ENCODE data around the gene SDR9C7.
"Not testable (repeated sequence)": the region's sequence is repeated elsewhere in the genome, so short reads cannot be mapped to it uniquely, and the experiment has no call there.

The SDR9C7 gene

DNA sequence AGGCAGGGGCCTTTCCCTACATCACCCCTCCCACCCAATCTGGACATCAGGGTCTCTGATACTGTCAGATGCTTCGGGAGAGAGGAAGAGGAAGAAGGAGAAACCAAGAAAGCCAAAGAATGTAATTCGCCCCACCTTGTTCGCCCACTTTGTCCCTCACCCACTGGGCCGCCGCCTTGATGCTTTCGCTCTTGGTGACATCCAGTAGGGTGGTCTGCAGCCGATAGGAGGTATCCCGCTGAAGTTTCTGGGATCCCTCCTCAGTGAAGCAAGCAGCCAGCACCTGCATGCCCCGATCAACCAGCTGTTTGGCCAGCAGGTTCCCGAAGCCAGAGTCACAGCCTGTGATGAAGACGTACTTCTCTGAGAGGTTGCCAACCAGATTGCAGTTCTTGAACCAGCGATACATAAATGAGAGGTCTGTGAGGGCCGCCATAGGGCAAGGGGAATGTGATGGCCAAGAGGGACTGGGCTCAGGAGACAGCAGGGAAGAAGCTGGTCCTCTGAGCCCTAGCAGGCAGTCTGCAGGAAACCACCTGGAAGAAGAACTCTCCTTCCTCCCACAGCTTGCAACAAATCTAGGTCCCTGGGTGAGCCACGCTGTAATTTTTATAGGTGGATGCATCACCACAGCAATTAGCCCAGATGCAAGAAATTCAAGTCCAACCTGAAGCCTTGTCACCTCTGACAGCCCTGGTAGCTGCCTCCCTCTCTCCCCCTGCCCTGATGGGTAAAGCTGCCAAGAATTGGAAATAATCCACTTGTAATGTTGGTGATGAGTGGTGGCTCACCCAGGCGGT is at the start of gene SDR9C7:
TSS of gene SDR9C7 (minus strand) at position 583 of the 800 bp plus-strand sequence. CDS start at position 436, 147 bp downstream.
- DNase-seq (ENCODE audit: low read depth), result no peak

DNA sequence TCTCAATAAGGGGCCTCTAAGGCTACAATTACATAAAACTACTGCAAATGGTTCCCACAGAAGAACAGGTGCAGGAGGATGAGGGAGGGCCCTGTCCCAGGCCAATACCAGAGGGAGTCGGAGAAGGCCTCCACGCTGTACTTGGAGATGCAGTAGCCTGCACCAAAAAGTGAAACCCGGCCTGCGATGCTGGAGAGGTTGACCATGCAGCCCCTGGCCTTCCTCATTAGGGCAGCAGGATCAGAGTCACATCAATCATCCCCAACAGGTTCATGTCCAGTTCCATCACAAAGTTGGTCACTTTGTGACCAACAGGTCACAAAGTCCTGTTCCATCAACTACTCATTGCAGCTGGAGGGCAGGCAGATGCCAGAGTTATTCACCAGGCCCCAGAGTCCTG is 49.2 kb upstream of the SDR9C7 start:
- DNase-seq (ENCODE audit: low read depth), result no peak

DNA sequence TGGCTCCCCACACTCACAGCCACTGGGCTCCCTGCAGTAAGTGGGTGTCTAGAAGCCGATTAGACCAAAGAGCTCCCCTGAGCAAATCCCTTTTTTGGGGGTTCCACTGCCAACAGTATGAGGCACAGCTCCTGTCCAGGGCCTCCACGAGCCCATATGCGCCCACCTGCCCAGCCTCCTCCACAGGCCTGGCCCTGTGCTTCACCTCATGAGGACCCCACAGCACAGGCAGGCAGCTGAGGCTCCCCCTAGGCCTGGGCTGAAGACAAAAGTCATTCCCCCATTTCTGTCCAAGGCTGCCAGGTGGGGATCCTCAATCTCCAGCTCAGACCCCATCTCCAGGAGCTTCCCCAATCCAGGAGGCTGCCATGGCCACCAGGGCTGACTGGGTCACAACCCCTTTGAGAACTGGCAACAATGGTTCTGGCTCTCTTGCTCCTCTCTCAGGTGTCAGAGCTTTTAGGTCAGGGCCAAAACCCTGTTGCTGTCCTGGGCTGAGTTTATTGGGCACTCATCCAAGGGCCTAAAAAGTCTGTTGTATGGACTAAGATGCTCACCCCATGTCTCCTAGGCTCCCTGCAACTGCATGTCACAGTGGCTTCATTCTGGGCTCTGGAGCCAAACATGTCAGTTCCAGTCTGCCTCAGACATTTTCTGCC is 48.5 kb upstream of the SDR9C7 start:
- DNase-seq (ENCODE audit: low read depth), result not testable (repeated sequence)

DNA sequence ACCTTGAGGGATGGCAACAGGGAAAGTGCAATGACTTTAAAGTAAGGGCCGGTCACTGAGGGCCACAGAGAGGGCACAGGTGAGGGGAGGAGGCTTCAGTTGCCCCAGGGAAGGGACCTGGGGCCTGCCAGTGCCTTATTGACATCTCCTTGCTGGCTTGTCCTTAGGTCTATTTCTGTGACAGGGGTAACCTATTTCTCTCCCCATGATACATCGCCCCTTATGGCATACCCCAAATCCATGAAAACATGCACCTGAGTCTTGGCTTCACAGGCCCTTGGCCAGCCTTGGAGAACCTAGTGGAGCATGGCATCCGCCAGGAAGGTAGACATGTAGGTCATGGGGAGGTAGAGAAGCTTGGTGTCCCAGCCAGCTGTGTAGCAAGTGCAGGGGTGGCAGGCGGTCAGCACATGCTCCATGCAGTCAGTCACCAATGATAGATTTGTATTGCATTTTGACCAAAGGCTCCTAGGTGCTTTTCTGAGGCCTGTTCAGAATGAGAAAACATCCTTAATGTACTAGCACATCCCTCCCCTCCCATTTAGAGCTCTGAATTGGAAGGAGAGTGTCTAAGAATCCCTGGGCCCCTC is 46.8 kb upstream of the SDR9C7 start:
- no peak for DNase-seq (ENCODE audit: low read depth)

DNA sequence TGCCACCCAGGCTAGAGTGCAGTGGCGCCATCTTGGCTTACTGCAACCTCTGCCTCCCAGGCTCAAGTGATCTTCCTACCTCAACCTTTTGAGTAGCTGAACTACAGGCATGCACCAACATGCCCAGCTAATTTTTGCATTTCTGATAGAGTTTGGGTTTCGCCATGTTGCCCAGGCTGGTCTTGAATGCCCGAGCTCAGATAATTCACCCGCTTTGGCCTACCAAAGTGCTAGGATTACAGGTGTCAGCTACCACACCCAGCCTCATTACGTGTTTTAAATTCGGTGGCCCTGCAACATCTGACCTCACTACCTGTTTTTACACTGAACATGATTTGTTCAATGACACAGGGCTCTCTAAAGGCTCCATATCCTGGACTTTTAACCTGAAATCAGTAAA is 46.1 kb upstream of the SDR9C7 start:
- no peak for DNase-seq (ENCODE audit: low read depth)

DNA sequence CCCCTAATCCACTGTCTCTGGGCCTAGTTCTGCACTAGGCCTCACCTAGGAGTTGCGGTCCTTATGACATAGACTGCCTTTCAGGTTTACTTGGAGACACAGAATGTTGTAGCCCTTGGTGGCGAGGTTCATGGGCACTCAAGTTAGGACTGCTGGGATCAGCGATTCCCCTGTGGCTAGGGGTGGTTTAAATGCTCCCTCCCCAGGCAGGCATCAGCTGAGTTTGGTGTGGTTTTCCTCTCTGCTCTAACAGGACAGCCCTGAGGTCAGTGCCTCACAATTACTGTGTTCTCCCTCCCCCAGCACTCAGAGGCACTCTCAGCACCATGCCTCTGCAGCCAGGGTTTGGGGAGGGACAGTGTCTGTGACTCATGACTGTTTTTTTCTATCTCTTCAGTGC is 45.4 kb upstream of the SDR9C7 start:
- no peak for DNase-seq (ENCODE audit: low read depth)

DNA sequence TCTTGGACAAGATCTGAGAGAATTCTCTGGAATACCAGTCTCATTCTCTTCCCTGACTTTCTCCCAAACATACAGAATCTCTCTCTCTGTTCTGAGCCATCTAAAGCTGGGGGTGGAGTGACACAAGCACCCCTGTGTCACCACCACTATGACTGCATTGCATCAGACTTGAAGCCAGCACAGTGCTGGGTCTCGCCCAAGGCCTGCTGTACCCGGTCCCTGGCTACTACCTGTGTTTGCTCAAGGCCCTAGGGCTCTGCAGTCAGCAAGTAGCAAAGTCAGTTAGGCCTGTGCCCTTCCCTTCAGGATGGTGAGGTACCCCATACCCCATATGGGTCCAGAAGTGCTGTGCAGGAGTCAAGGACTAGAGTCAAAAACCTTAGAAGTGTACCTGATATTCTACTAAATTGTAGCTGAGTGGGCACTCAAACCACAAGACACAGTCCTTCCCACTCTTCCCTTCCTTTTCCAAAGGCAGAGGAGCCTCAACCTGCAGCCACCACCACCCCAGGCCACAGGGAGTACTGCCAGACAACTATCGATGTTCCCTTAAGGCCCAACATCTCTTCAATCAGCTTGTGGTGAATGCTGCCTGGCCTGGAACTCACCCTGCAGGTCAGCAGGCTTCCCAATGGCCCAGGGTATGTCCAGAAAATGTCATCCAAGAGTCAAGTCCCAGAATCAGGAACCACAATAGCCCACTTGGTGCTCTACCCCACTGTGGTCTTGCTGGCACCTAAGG is 44.4 kb upstream of the SDR9C7 start:
- DNase-seq (ENCODE audit: low read depth), result no peak

DNA sequence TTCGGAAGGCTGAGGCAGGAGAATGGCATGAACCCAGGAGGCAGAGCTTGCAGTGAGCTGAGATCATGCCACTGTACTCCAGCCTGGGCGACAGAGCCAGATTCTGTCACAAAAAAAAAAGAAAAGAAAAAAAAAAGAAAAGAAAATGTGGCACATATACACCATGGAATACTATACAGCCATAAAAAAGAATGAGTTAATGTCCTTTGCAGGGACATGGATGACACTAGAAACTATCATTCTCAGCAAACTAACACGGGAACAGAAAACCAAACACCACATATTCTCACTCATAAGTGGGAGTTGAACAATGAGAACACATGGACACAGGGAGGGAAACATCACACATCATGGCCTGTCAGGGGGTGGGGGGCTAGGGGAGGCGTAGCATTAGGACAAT is 43.2 kb upstream of the SDR9C7 start:
- DNase-seq (ENCODE audit: low read depth), result not testable (repeated sequence)

DNA sequence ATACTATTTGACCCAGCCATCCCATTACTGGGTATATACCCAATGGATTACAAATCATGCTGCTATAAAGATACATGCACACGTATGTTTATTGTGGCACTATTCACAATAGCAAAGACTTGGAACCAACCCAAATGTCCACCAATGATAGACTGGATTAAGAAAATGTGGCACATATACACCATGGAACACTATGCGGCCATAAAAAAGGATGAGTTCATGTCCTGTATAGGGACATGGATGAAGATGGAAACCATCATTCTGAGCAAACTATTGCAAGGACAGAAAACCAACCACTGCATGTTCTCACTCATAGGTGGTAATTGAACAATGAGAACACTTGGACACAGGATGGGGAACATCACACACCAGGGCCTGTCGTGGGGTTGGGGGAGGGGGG is 40.0 kb upstream of the SDR9C7 start:
- not testable (repeated sequence) for DNase-seq (ENCODE audit: low read depth)

DNA sequence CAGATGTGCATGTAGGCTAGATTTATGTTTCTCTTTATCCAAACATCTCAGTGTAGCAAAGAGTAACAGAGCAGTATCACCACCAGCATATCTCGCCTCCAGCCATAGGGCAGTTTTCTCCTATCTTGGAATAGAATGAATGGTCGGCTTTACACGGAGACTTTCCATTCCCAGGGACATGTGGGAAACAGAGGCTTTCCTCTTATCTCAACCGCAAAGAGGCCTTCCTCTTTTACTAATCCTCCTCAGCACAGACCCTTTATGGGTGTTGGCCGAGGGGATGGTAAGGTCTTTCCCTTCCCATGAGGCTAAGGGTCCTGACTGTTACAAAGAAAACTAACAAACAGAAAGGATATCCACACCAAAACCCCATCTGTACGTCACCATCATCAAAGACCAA is 34.7 kb upstream of the SDR9C7 start:
- not testable (repeated sequence) for DNase-seq (ENCODE audit: low read depth)

DNA sequence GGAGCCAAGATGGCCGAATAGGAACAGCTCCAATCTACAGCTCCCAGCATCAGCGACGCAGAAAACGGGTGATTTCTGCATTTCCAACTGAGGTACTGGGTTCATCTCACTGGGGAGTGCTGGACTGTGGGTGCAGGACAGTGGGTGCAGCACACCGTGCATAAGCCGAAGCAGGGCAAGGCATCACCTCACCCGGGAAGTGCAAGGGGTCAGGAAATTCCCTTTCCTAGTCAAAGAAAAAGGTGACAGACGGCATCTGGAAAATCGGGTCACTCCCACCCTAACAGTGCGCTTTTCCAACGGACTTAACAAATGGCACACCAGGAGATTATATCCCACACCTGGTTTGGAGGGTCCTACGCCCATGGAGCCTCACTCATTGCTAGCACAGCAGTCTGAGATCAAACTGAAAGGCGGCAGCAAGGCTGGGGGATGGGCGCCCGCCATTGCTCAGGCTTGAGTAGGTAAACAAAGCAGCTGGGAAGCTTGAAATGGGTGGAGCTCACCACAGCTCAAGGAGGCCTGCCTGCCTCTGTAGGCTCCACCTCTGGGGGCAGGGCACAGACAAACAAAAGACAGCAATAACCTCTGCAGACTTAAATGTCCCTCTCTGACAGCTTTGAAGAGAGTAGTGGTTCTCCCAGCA is 31.9 kb upstream of the SDR9C7 start:
- not testable (repeated sequence) for DNase-seq (ENCODE audit: low read depth)

DNA sequence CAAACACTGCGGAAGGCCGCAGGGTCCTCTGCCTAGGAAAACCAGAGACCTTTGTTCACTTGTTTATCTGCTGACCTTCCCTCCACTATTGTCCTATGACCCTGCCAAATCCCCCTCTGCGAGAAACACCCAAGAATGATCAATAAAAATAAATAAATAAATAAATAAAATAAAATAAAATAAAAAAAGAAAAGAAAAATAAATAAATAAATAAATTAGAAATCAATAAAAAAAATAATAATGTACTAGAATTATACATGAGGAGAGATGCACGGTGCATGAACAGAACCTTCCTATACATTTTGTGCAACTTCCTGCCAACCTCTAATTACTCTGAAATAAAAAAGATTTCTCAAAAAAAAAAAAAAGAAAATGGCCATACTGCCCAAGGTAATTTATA is 30.9 kb upstream of the SDR9C7 start:
- DNase-seq (ENCODE audit: low read depth), result not testable (repeated sequence)

DNA sequence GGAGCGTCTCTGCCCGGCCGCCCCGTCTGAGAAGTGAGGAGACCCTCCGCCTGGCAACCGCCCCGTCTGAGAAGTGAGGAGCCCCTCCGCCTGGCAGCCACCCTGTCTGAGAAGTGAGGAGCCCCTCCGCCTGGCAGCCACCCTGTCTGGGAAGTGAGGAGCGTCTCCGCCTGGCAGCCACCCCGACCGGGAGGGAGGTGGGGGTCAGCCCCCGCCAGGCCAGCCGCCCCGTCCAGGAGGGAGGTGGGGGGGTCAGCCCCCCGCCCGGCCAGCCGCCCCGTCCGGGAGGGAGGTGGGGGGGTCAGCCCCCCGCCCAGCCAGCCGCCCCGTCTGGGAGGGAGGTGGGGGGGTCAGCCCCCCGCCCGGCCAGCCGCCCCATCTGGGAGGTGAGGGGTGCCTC is 29.3 kb upstream of the SDR9C7 start:
- not testable (repeated sequence) for DNase-seq (ENCODE audit: low read depth)

DNA sequence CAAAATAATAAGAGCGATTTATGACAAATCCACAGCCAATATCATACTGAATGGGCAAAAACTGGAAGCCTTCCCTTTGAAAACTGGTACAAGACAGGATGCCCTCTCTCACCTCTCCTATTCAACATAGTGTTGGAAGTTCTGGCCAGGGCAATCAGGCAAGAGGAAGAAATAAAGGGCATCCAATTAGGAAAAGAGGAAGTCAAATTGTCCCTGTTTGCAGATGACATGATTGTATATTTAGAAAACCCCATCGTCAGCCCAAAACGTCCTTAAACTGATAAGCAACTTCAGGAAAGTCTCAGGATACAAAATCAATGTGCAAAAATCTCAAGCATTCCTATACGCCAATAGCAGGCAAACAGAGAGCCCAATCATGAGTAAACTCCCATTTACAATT is 28.0 kb upstream of the SDR9C7 start:
- DNase-seq (ENCODE audit: low read depth), result not testable (repeated sequence)

DNA sequence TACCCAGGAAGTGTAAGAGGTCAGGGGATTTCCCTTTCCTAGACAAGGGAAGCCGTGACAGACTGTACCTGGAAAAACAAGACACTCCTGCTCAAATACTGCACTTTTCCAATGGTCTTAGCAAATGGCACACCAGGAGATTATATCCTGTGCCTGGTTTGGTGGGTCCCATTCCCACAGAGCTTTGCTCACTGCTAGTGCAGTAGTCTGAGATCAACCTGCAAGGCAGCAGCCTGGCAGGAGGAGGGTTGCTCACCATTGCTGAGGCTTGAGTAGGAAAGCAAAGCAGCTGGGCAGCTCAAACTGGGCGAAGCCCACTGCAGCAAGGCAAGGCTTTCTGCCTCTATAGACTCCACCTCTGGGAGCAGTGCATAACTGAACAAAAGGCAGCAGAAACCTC is 24.2 kb upstream of the SDR9C7 start:
- no peak for DNase-seq (ENCODE audit: low read depth)

DNA sequence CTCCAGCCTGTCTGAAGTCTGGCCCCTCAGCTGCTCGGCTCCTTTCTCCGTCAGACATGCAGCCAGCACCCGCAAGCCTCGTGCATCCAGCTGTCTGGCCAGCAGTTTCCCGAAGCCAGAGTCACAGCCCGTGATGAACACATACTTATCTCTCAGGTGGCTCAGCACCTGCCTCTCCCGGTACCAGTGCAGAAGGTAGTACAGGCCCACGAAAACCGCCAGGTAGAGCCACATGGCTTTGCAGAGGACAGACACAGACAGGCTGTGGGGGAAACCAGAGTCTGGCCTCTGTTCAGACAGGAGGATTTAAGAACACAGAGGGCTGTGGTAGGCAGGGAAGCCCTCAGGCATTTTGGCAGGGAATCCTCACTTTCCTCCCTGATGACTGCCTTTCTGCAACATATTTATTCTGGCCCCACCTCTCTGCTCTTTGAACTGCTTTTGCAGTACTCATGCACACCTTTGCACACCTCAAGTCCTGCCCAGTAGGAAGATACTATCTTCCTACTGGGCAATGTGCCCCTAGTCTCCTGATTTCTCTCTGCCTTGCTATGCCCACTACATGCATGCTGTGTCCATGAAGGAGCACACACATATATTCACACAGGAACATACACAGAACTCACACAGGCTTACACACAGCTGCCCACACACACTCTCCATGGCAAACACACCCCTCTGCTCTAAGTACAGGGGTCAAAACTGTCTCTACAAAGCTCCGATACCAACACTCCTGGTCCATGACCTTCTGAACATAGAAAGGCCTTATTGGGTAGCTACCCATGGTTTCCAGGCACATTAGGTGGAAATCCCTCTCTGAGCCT is 23.2 kb upstream of the SDR9C7 start, which contains the start of gene RDH16:
TSS of gene RDH16 (minus strand) at position 380 of the 824 bp plus-strand sequence. CDS start at position 234, 146 bp downstream.
- DNase-seq (ENCODE audit: low read depth), result no peak

DNA sequence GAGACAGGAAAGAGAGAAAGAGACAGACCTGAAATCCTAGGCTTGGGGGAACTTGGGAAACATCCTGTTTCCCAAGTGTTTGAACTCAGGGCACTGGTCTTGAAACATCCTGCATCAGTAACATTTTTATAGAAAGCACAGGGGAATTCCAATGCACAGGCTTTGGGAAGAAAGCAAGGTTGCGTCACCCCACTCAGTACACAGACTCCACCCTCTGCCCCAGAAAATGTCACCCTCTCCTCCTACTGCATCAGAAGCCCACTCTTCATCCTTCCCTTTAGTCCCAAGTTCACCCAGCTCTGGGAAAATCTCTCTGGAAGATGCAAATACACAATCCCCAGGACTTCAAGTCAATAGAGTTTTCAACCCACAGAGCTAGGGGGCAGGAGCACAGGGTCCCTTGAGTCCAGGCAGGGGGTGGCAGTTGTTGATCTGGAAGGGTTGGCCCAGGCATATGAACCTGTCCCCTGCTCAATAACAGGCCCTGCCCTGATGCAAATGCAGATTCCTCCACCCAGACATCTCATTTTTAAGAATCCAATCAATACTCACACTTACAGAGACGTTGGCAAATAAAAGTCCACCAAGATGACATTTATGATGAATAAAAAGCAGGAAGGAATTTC is 21.5 kb upstream of the SDR9C7 start:
- DNase-seq (ENCODE audit: low read depth), result no peak

DNA sequence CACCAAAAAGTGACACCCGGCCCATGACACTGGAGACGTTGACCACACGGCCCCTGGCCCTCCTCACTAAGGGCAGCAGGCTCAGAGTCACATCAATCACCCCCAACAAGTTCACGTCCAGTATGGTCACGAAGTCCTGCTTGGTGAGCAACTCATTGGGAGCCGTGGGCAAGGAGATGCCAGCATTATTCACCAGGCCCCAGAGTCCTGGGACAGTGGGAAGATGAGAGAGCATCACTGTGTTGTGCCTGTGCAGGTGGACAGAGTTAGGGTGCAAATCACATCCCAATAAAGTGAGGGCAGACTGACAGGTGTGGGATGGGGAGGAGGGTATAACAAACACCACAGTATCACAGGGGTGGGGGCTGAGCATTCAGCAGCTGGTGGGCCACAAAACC is 20.7 kb upstream of the SDR9C7 start:
- DNase-seq (ENCODE audit: low read depth), result no peak

DNA sequence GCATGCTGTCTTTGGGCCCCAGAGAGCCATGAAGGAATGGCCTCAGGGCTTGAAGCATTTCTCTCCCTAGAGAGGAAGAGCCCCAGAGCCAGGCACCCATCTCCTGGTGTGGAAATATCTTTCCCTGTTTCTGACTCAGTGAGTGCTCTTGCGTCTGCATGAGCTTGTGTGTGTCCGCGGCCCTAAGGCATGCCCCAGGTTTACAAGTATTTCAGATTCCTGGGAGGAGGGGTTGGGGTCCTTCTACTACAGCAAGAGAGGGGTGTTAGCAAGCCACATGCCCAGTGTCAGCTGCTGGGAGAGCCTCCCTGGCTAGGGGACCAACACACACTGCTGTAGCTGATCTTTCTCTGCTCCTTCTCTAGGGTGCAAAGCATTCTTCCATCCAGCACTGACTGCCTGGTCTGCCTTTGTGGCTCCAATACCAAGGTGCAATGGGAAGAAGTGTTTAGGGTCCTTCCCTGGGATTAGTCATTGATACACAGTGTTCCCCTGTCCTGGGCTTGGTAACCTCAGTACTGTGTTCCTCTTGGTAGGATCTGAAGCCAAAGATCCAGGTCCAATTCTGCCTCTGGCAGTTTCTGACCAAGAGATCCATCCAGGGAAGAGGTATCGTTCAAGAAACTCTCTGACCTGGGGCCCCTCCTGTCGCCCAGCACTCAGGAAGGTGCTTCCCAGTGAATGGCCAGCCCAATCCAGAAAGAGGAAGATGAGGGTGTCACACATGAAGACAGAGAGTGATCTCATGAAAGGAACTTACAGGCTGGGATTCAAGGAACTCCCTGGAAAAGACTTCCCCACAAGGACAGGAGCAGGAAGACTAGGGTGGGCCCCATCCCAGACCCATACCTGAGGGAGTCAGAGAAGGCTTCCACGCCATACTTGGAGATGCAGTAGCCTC is 20.1 kb upstream of the SDR9C7 start:
- DNase-seq (ENCODE audit: low read depth), result no peak

Measured in activated T-helper 9 cell treated with anti-CD3 and anti-CD28 coated beads, Interleukin-2, amount 50 U/mL, for 16 hours (primary cell).